Fibroblast of skin of right biceps (primary cell): ENCODE results near the gene SAP25.
"Not testable (repeated sequence)": the region's sequence is repeated elsewhere in the genome, so short reads cannot be mapped to it uniquely, and the experiment has no call there.

Experiments used
- DNase-seq: peaks from one replicate; pipeline ENCODE4 v3.0.0-alpha.2; 2013

Gene SAP25

GRCh38 chr7:100575206-100575631 is 1.5 kb upstream of the SAP25 start:
- no peak for DNase-seq

- DNase-seq, result no peak
Measured at GRCh38 chr7:100574362-100575205, 884 bp upstream of the SAP25 start.

DNA sequence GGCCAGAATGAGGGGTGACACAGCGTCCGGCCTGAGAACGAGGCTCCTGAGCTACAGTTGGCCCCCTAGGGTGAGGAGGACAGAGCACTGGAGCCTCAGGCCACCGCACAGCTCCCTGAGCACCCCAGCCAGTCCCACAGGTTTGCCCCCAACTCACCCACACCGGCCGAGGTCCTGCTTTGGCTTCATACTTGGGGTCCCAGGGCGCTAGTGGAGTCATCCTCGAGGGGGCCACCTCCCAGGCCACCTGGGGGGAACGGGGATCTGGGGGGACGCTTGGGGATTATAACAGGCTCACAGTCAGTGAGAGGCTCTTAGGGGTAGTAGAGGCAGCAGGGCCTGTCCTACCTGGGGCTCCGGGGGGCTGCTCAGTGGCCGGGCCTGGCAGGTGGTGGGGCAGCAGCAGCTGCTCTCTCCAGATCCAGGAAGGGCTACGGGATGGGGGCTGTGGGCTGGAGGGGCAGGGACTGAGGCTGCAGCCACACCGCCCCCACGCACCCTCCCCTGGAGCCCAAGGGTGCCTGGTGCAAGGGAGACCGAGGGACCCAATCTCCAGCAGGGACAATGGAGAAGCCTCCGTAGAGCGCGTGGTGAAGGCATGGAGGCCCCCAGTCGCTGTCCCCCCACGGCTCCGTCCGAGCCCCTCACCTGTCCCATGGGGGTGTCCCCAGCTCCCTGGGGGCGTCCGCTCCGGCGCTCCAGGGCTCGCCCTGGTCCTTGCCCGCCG is 588 bp downstream of the SAP25 start:
- no peak for DNase-seq

GRCh38 chr7:100572281-100572948 is 1.3 kb downstream of the SAP25 start:
- DNase-seq, result no peak

DNA sequence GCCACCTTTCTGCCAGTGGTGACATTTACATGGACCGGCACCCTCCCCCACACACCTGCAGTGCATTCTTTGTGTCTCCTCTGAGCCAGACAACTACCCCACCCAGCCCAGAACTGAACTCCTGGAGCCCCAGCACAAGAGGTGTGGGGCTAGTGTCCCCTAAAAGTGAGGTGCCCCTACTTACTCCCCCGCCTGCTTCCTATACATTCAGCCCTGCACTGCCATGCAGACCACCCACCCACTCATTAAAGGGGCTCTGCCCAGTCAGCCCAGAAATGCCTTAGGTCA is 1.9 kb downstream of the SAP25 start:
- no peak for DNase-seq

DNA sequence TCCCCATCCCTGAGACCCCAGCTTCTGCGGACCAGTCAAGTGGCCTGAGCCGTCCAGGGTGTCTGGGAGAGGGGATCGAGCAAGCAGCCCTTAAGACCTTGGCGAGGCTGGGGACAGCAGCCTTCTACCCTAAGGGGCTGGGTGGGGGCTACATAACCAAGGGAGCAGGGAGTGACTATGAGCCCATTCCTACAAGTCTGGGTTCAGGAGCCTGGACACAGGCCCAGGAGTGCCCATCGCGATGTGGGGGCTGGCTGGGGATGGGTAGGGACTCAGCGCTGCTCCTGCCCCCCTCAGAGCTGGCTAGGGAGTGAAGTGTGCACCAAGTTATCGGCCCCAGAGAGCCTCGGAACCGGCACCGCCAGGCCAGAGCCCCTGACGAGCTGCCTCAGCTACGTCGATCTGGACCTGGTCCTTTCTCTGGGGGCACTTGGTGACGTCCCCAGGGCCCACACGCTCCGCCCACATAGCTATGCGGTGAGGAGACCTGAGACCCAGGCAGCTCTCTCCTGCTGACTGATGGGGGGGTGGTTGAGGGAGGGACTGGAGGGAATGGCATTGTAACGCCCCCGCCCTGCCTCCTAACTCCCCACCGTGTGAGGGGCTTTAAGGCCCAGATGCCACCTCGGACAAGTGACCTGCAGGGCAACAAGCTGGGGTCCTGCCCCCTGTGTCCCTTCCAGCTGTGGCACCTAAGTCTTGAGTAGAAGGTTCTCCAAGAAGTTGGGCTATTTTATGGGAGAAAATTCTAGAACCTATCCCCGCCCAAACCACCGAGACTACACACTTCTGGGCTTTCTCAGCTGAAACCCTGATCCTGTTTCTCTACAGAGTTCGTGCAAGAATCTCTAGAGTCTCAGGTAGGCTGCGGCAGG is 2.5 kb downstream of the SAP25 start:
- DNase-seq, result no peak

GRCh38 chr7:100568896-100569844 is 4.5 kb downstream of the SAP25 start:
- DNase-seq, result no peak

GRCh38 chr7:100568176-100568895 is 5.4 kb downstream of the SAP25 start:
- DNase-seq, result no peak

GRCh38 chr7:100567751-100568175 is 5.9 kb downstream of the SAP25 start:
- no peak for DNase-seq

DNA sequence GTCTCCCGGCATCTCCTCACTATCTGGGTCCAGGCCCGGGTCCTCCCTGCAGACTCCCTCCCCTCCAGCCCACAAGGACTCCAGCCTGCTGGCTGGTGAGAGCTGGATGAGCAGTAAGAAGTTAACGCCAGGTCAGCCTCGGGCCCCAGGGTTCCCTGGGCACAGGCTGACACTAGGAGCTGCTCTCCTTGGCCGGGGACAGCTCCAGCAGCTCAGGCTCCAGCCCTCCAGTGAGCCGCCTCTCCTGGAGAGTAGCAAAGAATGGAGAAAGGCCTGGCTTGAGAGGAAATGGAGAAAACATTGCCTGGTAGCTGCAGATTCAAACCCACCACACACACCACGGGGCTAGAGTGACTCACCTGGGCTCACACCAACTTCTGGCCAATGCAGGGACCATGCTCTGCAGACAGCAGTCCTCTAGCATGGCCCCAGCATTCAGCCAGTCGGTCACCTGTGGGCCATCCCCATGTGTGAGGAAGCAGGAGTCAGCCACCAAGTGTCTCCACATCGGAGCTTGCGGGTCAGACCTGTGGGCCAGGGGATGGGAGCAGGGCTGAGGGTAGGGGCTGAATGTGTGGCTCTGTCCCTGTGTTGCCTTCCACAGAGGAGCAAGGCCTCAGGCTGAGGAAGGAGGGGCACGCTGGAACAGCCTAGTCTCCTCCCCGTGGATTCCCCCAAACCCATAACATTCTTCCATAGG is 6.5 kb downstream of the SAP25 start:
- no peak for DNase-seq

DNA sequence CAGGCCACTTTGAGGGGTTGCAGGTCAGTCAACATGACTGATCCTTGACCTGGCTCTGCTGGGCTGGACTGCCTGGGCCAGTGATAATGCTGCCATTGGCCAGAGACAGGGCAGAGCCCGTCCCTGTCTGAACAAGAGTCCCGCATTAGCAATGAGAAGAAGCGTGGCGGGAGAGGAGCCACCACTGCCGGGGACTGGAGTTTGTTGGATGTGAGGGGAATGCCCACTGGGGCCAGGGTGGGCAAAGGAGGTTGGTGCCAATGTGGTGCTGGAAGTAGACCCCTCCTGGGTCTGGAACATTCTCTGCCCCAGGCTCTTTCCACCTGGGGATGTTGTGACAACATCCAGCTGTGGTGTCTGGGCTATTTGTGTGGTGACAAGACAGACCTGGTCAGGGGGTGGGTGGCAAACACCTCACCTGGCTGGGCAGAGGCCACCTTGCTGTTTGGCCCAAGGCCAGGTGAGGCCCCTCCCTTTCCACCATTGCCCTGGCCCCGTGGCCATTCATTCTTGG is 7.6 kb downstream of the SAP25 start:
- DNase-seq, result no peak

DNA sequence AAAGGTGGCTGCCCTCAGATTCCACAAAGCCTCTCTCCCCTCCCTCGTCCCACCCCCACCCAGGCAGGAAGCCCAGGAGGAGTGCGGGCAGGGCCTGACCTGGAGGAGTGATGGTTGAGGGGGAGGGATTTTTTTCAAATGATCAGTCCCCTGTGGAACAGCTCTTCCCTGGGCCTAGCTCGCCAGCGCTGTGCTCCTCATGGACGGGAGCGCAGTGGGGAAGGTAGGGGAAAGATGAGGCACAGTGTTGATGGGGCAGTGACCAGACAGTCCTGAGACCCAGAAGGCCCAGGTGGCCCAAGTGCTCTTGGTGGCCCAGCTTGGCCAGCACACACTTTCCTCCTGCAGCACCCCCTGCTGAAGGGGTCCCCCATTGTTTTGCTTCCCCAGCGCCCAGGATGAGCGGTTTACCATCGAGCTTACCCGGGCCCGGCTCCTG is 8.5 kb downstream of the SAP25 start:
- DNase-seq, result no peak

GRCh38 chr7:100564405-100564804 is 9.3 kb downstream of the SAP25 start:
- DNase-seq, result not testable (repeated sequence)

GRCh38 chr7:100563809-100564400 is 9.8 kb downstream of the SAP25 start:
- DNase-seq, result peak; percentile 64

DNA sequence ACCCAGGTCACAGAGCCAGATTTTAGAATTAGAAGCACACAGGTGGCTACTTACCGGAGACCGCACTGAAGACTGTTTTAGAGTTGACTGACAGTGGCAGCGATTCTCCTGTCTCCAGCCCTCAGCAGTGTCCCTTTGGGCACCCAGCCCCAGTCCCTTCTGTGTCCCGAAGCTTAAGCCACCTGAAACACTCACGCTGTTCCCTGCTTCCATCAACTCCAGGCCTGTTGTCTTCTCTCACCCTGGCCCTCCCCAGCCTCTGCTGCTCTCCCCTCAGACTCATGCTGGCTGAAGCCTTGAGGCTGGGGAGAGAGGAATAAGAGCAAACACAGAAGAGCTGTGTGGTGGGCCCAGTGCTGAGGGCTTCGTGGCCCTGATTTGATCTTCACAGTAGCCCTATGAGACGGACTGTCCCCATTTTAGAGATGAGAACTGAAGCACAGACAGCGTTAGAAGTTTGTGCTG is 10.6 kb downstream of the SAP25 start:
- DNase-seq, result no peak

GRCh38 chr7:100562195-100563099 is 11.3 kb downstream of the SAP25 start:
- no peak for DNase-seq

DNA sequence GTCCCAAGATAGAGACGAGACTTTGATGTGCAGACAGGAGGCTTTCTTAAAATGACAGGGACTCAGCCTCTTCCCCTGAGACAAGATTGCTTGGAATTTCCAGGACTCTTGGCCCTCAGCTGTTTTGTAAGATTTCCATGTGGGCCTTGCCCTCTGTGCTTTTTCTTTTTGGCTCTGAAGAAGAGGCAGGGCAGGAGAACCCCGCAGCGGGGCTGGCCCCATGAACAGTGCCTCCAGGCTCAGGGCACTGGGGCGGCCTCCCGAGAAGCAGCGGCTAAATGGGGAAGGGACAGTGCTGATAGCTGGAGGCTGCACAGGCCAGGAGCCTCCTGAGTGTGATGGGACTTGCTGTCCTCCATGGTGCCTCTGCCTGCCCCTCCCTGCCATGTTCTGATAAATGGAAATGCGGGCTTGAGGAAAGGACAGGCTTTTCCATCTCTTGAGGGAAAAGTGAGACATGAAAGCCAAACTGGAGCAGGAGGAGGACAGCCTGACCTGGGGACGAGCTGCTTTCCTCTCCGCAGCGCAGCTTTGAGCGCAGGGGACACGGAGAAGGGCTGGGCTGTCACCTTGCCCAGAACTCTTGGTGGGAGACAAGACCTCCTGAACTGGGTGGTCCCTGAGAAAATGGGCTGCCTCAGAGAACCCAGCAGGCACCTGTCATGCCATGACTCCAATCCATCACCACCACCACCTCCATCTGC is 12.1 kb downstream of the SAP25 start:
- no peak for DNase-seq

GRCh38 chr7:100559127-100559526 is 14.6 kb downstream of the SAP25 start:
- no peak for DNase-seq
